ENCODE data around the gene RALGAPA2. TPM values are rescaled to one million over a fixed set of nuclear protein-coding genes. Genes with fewer than 3 reads are reported as not detected.

The RALGAPA2 gene
- total RNA-seq, 1 donor from 2014 or later, result 24.8 TPM

GRCh38 chr20:20531283-20531682, 181.2 kb downstream of the RALGAPA2 start:
- Histone ChIP-seq H3K36me3 (ENCODE audit: control insufficient read depth, insufficient read depth, low read length) (no peaks in the 10 kb centered on the region), H3K27me3 (ENCODE audit: control insufficient read depth, insufficient read depth, low read length) (no peaks in the 10 kb centered on the region), H3K4me3 (ENCODE audit: low read depth, low read length) (no peak overlapping the region)
- no peak for TF ChIP-seq CTCF (IDR thresholded peaks at IDR 0.05; ENCODE audit: insufficient read depth, low read length, poor library complexity, severe bottlenecking)
- DNase-seq (ENCODE audit: low read depth), result no peak

GRCh38 chr20:20530428-20531151, 181.9 kb downstream of the RALGAPA2 start:
- no peak for DNase-seq (ENCODE audit: low read depth)
- Histone ChIP-seq H3K27me3 (ENCODE audit: control insufficient read depth, insufficient read depth, low read length) (no peaks in the 10 kb centered on the region), H3K4me3 (ENCODE audit: low read depth, low read length) (no peak overlapping the region), H3K36me3 (ENCODE audit: control insufficient read depth, insufficient read depth, low read length) (no peaks in the 10 kb centered on the region)
- TF ChIP-seq CTCF (IDR thresholded peaks at IDR 0.05; ENCODE audit: insufficient read depth, low read length, poor library complexity, severe bottlenecking), result no peak

DNA sequence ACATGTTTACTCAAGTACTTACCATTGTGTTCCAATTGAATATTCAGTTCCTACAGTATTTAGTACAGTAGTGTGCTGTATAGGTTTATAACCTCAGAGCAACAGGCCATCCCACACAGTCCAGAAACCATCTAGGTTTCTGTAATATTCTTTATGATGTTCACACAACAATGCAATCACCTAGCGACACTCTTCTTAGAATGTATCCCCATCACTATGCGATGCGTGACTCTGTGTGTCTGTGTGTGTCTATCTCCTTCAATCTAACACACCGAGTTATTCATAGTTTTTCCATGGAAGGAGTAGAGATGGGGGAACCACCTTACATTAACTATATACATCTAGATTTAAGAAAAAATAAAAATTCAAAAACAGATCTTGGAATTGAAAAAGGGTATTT, 182.8 kb downstream of the RALGAPA2 start:
- Histone ChIP-seq H3K4me3 (ENCODE audit: low read depth, low read length) (no peak overlapping the region), H3K36me3 (ENCODE audit: control insufficient read depth, insufficient read depth, low read length) (no peaks in the 10 kb centered on the region), H3K27me3 (ENCODE audit: control insufficient read depth, insufficient read depth, low read length) (no peaks in the 10 kb centered on the region)
- no peak for DNase-seq (ENCODE audit: low read depth)
- no peak for TF ChIP-seq CTCF (IDR thresholded peaks at IDR 0.05; ENCODE audit: insufficient read depth, low read length, poor library complexity, severe bottlenecking)

- Histone ChIP-seq H3K4me3 (ENCODE audit: low read depth, low read length) (no peak overlapping the region), H3K27me3 (ENCODE audit: control insufficient read depth, insufficient read depth, low read length) (no peaks in the 10 kb centered on the region), H3K36me3 (ENCODE audit: control insufficient read depth, insufficient read depth, low read length) (no peaks in the 10 kb centered on the region)
- TF ChIP-seq CTCF (IDR thresholded peaks at IDR 0.05; ENCODE audit: insufficient read depth, low read length, poor library complexity, severe bottlenecking), result no peak
- DNase-seq (ENCODE audit: low read depth), result no peak
Measured at GRCh38 chr20:20528861-20529260, 183.6 kb downstream of the RALGAPA2 start.

DNA sequence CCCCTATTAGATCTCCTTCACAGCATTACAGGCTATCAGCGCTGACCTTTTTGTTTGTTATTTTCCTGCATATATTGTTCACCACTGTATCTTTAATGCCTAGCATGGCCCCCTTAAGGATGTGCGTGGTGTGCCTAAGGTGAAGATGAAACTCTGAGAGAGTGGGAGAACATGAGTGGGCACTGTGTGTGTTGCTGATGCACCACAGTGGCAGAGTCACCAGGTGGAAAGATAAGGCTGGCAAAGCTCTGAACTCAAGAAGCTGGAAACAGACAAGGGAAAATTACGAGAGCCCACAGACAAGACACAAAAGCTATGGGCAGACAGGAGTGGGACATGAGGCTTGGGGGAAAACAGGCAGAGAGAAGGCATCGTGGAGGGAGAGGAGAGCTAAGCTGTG, 184.8 kb downstream of the RALGAPA2 start:
- H3K36me3 ChIP-seq (ENCODE audit: control insufficient read depth, insufficient read depth, low read length), result no peaks in the 10 kb centered on the region
- no peak for DNase-seq (ENCODE audit: low read depth)
- H3K4me3 ChIP-seq (ENCODE audit: low read depth, low read length), result no peak overlapping the region
- no peak for TF ChIP-seq CTCF (IDR thresholded peaks at IDR 0.05; ENCODE audit: insufficient read depth, low read length, poor library complexity, severe bottlenecking)
- H3K27me3 ChIP-seq (ENCODE audit: control insufficient read depth, insufficient read depth, low read length), result no peaks in the 10 kb centered on the region

GRCh38 chr20:20525756-20526155, 186.7 kb downstream of the RALGAPA2 start:
- Histone ChIP-seq H3K4me3 (ENCODE audit: low read depth, low read length) (no peak overlapping the region), H3K36me3 (ENCODE audit: control insufficient read depth, insufficient read depth, low read length) (no peaks in the 10 kb centered on the region), H3K27me3 (ENCODE audit: control insufficient read depth, insufficient read depth, low read length) (no peaks in the 10 kb centered on the region)
- DNase-seq (ENCODE audit: low read depth), result no peak
- TF ChIP-seq CTCF (IDR thresholded peaks at IDR 0.05; ENCODE audit: insufficient read depth, low read length, poor library complexity, severe bottlenecking), result no peak
